Endothelial cell (in vitro differentiated cells): ENCODE results near the gene SYNE2. TPM values are rescaled to one million over a fixed set of nuclear protein-coding genes. Genes with fewer than 3 reads are reported as not detected.
"Not testable (repeated sequence)": the region's sequence is repeated elsewhere in the genome, so short reads cannot be mapped to it uniquely, and the experiment has no call there.

Source experiments
- DNase-seq: peaks from one replicate; pipeline ENCODE4 v3.0.0; 2021; ENCODE audit warnings: low spot score
- H3K27ac Mint-ChIP-seq: one replicate; pipeline ENCODE4 v1.8.0; 2021; ENCODE audit warnings: mixed read lengths, inconsistent platforms; ENCODE audit not compliant: unreplicated experiment
- H3K27me3 Mint-ChIP-seq: one replicate; pipeline ENCODE4 v1.8.0; 2021; ENCODE audit warnings: mild to moderate bottlenecking, moderate library complexity, mixed read lengths, inconsistent platforms; ENCODE audit not compliant: unreplicated experiment
- H3K36me3 Mint-ChIP-seq: one replicate; pipeline ENCODE4 v1.8.0; 2021; ENCODE audit warnings: mild to moderate bottlenecking, low read depth, mixed read lengths, inconsistent platforms; ENCODE audit not compliant: unreplicated experiment
- H3K4me1 Mint-ChIP-seq: one replicate; pipeline ENCODE4 v1.8.0; 2021; ENCODE audit warnings: mild to moderate bottlenecking, mixed read lengths, inconsistent platforms; ENCODE audit not compliant: unreplicated experiment
- H3K4me3 Mint-ChIP-seq: one replicate; pipeline ENCODE4 v1.8.0; 2021; ENCODE audit warnings: mild to moderate bottlenecking, mixed read lengths, inconsistent platforms; ENCODE audit not compliant: unreplicated experiment
- H3K9me3 Mint-ChIP-seq: one replicate; pipeline ENCODE4 v1.8.0; 2021; ENCODE audit warnings: mixed read lengths, inconsistent platforms; ENCODE audit not compliant: unreplicated experiment
- total RNA-seq: library from RNA; stranded (reverse); fragmentation: NEBNext Ultra II Directional; extraction: Animal tissue kit (Norgen Biotek cat#: 25700); gene quantifications from one replicate; pipeline ENCODE4 v1.2.1, GENCODE V29; 2021; ENCODE audit not compliant: unreplicated experiment
- TF ChIP-seq, protein P1 (sequence below): fragments of 200-600 bp; sonication (generic); IDR thresholded peaks from one replicate; pipeline ENCODE4 v1.5.0; 2021; ENCODE audit warnings: antibody characterized with exemption; ENCODE audit not compliant: unreplicated experiment

Gene SYNE2
- total RNA-seq, 1 donor from 2014 or later: 35.9 TPM

DNA sequence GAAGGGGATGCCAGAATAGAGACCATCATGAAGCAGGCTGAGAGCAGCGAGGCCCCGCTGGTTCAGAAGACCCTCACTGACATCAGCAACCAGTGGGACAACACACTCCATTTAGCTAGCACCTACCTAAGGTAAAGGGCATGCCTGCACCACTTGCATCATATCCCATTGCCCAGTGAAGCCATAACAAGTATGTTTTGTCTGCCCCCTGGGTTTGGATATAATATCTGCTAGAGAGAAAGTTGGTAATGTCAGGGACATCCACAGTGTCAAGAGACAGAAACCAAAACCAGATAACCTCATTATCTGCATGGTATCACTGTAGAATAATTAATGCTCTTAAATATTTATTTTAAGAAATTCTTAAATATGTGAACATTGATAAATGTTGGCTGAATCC, 173.8 kb downstream of the SYNE2 start:
- DNase-seq: no peak
- H3K9me3 Mint-ChIP-seq: no peaks in the 10 kb centered on the region
- no peak overlapping the region for H3K27ac Mint-ChIP-seq
- no peak overlapping the region for H3K4me3 Mint-ChIP-seq
- H3K27me3 Mint-ChIP-seq: no peaks in the 10 kb centered on the region
- H3K36me3 Mint-ChIP-seq: peaks cover under 1% of the 10 kb centered on the region
- TF ChIP-seq, protein P1, sequence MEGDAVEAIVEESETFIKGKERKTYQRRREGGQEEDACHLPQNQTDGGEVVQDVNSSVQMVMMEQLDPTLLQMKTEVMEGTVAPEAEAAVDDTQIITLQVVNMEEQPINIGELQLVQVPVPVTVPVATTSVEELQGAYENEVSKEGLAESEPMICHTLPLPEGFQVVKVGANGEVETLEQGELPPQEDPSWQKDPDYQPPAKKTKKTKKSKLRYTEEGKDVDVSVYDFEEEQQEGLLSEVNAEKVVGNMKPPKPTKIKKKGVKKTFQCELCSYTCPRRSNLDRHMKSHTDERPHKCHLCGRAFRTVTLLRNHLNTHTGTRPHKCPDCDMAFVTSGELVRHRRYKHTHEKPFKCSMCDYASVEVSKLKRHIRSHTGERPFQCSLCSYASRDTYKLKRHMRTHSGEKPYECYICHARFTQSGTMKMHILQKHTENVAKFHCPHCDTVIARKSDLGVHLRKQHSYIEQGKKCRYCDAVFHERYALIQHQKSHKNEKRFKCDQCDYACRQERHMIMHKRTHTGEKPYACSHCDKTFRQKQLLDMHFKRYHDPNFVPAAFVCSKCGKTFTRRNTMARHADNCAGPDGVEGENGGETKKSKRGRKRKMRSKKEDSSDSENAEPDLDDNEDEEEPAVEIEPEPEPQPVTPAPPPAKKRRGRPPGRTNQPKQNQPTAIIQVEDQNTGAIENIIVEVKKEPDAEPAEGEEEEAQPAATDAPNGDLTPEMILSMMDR: no peak
- H3K4me1 Mint-ChIP-seq: no peaks in the 10 kb centered on the region

DNA sequence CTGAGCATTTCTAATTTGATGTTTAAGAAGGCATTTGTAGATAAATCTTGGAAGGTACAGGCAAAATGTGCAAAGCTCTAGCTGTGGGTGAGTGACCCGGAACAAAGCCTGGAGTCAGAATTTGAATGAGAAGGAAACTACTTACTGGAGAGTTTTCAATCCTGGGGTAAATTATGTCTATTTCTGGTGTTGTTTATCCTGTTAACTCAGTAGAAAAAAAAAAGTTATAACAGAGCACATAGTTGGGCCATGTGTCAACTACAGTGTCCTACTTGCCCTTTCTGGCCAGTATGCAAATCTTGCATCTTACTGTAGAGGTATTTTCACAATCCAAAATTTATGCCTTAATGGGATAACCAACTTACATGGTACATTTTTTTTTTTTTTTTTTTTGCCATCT, 182.3 kb downstream of the SYNE2 start:
- Mint-ChIP-seq H3K36me3 (peaks cover 20% of the 10 kb centered on the region), H3K27me3 (peaks cover 5% of the 10 kb centered on the region), H3K4me1 (no peaks in the 10 kb centered on the region), H3K27ac (no peak overlapping the region), H3K9me3 (no peaks in the 10 kb centered on the region), H3K4me3 (no peak overlapping the region)
- DNase-seq: no peak
- TF ChIP-seq, protein P1: no peak

DNA sequence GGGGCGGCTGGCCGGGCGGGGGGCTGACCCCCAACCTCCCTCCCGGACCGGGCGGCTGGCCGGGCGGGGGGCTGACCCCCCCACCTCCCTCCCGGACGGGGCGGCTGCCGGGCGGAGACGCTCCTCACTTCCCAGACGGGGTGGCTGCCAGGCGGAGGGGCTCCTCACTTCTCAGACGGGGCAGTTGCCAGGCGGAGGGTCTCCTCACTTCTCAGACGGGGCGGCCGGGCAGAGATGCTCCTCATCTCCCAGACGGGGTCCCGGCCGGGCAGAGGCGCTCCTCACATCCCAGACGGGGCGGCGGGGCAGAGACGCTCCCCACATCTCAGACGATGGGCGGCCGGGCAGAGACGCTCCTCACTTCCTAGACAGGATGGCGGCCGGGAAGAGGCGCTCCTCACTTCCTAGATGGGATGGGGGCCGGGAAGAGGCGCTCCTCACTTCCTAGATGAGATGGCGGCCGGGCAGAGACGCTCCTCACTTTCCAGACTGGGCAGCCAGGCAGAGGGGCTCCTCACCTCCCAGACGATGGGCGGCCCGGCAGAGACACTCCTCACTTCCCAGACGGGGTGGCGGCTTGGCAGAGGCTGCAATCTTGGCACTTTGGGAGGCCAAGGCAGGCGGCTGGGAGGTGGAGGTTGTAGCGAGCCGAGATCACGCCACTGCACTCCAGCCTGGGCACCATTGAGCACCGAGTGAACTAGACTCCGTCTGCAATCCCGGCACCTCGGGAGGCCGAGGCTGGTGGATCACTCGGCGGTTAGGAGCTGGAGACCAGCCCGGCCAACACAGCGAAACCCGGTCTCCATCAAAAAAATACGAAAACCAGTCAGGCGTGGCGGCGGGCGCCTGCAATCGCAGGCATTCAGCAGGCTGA, 185.3 kb downstream of the SYNE2 start:
- DNase-seq, H3K4me1 Mint-ChIP-seq, H3K4me3 Mint-ChIP-seq, H3K27me3 Mint-ChIP-seq, H3K27ac Mint-ChIP-seq, H3K9me3 Mint-ChIP-seq: not testable (repeated sequence)
- peaks cover 22% of the 10 kb centered on the region for H3K36me3 Mint-ChIP-seq

DNA sequence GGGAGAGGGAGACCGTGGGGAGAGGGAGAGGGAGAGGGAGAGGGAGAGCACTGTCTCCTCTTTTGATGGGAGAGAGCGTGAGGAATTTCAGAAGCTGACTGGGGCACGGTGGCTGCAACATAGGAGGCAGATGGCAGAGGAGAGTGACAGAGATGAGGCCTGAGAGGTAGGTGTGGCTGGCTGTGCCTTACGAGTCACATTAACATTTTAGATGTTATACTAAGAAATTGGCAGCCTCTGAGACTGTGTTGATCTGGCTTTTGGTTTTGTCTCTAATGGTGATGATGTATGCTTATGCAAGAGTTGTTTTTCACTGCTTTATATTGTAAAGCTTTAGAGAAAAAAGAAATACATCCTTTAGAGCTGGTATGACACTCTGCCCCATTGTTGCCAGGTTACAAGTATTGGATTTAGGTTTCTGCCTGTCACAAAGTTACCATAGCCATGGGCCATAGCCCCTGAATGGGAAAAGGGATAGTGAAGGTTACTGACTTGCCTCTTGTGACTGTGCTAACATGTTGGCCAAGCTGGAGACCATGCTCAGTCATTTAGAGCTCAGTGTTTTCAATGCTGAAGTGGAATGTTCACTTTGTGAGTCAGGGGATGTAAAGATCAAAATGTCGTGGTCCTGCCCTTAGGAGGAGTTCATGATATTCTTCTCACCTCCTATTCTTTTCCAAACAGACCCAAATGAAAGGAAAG, 186.2 kb downstream of the SYNE2 start:
- H3K4me1 Mint-ChIP-seq: no peaks in the 10 kb centered on the region
- H3K36me3 Mint-ChIP-seq: peaks cover 23% of the 10 kb centered on the region
- H3K4me3 Mint-ChIP-seq: peak overlapping the region; percentile 42
- peaks cover 5% of the 10 kb centered on the region for H3K27me3 Mint-ChIP-seq
- H3K9me3 Mint-ChIP-seq: no peaks in the 10 kb centered on the region
- DNase-seq: no peak
- no peak overlapping the region for H3K27ac Mint-ChIP-seq
- TF ChIP-seq, protein P1: no peak

DNA sequence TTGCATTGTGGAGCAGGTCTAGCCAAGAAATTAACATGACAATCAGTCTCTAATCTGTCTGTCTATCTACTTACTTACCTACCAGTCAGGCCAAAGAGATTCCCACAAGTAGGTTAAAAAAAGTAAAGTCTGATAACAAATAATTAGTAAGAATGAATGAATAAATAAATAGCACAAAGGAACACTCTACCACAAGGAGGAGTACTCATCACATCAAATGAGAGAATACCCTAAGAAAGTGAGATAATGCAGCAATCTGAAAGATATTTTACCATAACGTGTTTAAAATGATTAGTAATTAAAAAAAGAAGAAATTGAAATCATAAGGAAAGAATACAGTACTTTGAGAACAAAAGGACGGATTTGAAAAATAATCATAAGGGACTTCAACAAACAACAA, 187.2 kb downstream of the SYNE2 start:
- TF ChIP-seq, protein P1: no peak
- no peak for DNase-seq
- Mint-ChIP-seq H3K4me3 (no peak overlapping the region), H3K36me3 (peaks cover 27% of the 10 kb centered on the region), H3K4me1 (no peaks in the 10 kb centered on the region), H3K9me3 (no peaks in the 10 kb centered on the region), H3K27me3 (peaks cover 5% of the 10 kb centered on the region), H3K27ac (no peak overlapping the region)

DNA sequence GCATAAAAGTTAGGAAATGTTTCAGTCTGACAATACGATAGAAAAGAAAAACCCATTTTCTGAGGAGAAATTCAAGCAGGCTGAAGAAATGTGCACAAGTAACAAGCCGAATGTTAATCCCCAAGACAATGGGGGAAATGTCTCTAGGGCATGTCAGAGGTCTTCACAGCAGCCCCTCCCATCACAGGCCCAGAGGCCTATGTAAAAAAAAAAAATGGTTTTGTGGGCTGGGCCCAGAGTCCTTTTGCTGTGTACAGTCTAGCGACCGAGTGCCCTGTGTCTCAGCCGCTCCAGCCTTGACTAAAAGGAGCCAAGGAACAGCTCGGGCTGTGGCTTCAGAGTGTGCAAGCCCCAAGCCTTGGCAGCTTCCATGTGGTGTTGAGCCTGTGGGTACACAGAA, 190.5 kb downstream of the SYNE2 start:
- H3K27me3 Mint-ChIP-seq, H3K4me1 Mint-ChIP-seq, DNase-seq, H3K9me3 Mint-ChIP-seq, H3K27ac Mint-ChIP-seq, H3K4me3 Mint-ChIP-seq: not testable (repeated sequence)
- H3K36me3 Mint-ChIP-seq: peaks cover 27% of the 10 kb centered on the region
